Stimulated activated naive CD4-positive, alpha-beta T cell treated with Interleukin-2 at 50 U/mL for 16 hours (primary cell): ENCODE results near the gene LHPP.

Experiments
- DNase-seq: peaks from one replicate; lab custom pipeline; 2025; lab: John Stamatoyannopoulos, UW

The LHPP gene

GRCh38 chr10:124595143-124595883 lies 133.7 kb downstream of the LHPP start:
- no peak for DNase-seq

GRCh38 chr10:124596116-124596785 lies 134.6 kb downstream of the LHPP start:
- DNase-seq, result no peak

- DNase-seq, result no peak
Measured at GRCh38 chr10:124596962-124597845, 135.6 kb downstream of the LHPP start.

GRCh38 chr10:124597846-124598165 lies 136.2 kb downstream of the LHPP start:
- DNase-seq, result no peak

- no peak for DNase-seq
Measured at GRCh38 chr10:124598196-124598595, 136.6 kb downstream of the LHPP start.

- DNase-seq, result no peak
Measured at GRCh38 chr10:124598773-124599587, 137.4 kb downstream of the LHPP start.

- DNase-seq, result no peak
Measured at GRCh38 chr10:124599588-124600050, 138.0 kb downstream of the LHPP start.

GRCh38 chr10:124600051-124600880 lies 138.6 kb downstream of the LHPP start:
- no peak for DNase-seq

GRCh38 chr10:124601016-124601415 lies 139.4 kb downstream of the LHPP start:
- DNase-seq, result no peak

- no peak for DNase-seq
Measured at GRCh38 chr10:124601431-124602120, 140.0 kb downstream of the LHPP start.

- no peak for DNase-seq
Measured at GRCh38 chr10:124602121-124602561, 140.5 kb downstream of the LHPP start.

- DNase-seq, result no peak
Measured at GRCh38 chr10:124602646-124603365, 141.2 kb downstream of the LHPP start.

GRCh38 chr10:124603376-124604213 lies 142.0 kb downstream of the LHPP start:
- no peak for DNase-seq

GRCh38 chr10:124604214-124605000 lies 142.8 kb downstream of the LHPP start:
- DNase-seq, result no peak

- DNase-seq, result no peak
Measured at GRCh38 chr10:124605001-124605370, 143.4 kb downstream of the LHPP start.

- no peak for DNase-seq
Measured at GRCh38 chr10:124605481-124605855, 143.8 kb downstream of the LHPP start.

- no peak for DNase-seq
Measured at GRCh38 chr10:124605856-124606812, 144.5 kb downstream of the LHPP start.
